GM12878 (cell line): ENCODE results near the gene ADAM21. TPM values are rescaled to one million over a fixed set of nuclear protein-coding genes. Genes with fewer than 3 reads are reported as not detected.
"Not testable (repeated sequence)": the region's sequence is repeated elsewhere in the genome, so short reads cannot be mapped to it uniquely, and the experiment has no call there.

Experiments
- ATAC-seq: fragments of 200-7000 bp; cut with Tn5 transposase; 3 replicates; pipeline ENCODE4 v1.9.1; 2020; ENCODE audit warnings: mild to moderate bottlenecking, moderate library complexity
- BruUV-seq: library from RNA; stranded (reverse); fragments of 400-500 nt; replicated peaks from 2 replicates; lab custom pipeline; 2021; lab: Mats Ljungman, UMichigan
- CTCF ChIA-PET: fragments of 300-600 bp; sonication (Branson Sonifier 250); formaldehyde crosslinking; extraction: SDS; loops from one replicate; lab custom pipeline; 2021; ENCODE audit warnings: inconsistent platforms; lab: Yijun Ruan, JAX
- POLR2A ChIA-PET: fragments of 350-600 bp; formaldehyde crosslinking; extraction: SDS; loops from one replicate; lab custom pipeline; 2021; ENCODE audit warnings: inconsistent platforms; lab: Charles Lee
- RAD21 ChIA-PET: fragments of 300-600 bp; sonication (Branson Sonifier 250); formaldehyde crosslinking; loops from one replicate; lab custom pipeline; 2023; ENCODE audit warnings: antibody characterized with exemption; ENCODE audit not compliant: unreplicated experiment; lab: Charles Lee
- SMC1A ChIA-PET: fragments of 300-600 bp; sonication (Branson Sonifier 250); formaldehyde crosslinking; loops from one replicate; lab custom pipeline; 2023; ENCODE audit not compliant: unreplicated experiment, uncharacterized antibody; lab: Charles Lee
- DNase-seq: peaks from one replicate; pipeline ENCODE4 v3.0.0-alpha.2; 2011; ENCODE audit warnings: low read depth, low spot score
- FAIRE-seq: peaks from 3 replicates; lab custom pipeline; 2011; peaks lifted over from hg19 to GRCh38; lab: Jason Lieb, UNC
- H2AFZ ChIP-seq: 2 replicates; pipeline ENCODE4 v1.6.0; 2011; ENCODE audit warnings: low read depth, low read length, control low read depth; ENCODE audit not compliant: control insufficient read depth
- H3K27ac ChIP-seq: 2 replicates; pipeline ENCODE4 v1.5.1; 2011; ENCODE audit warnings: control low read depth; ENCODE audit not compliant: control insufficient read depth, insufficient read depth
- H3K27me3 ChIP-seq, 2 experiments: replicated peaks in 1 of 2; 2 replicates each; pipeline versions ENCODE4 v1.6.0 to v1.6.1; 2011; ENCODE audit warnings: low read length in 1 of 2; ENCODE audit not compliant: control insufficient read depth in 2 of 2, insufficient read depth in 2 of 2
- H3K36me3 ChIP-seq, 2 experiments: 2 replicates each; pipeline ENCODE4 v1.5.1; 2011; ENCODE audit warnings: low read length in 1 of 2; ENCODE audit not compliant: control insufficient read depth in 2 of 2, insufficient read depth in 2 of 2
- H3K4me1 ChIP-seq: 2 replicates; pipeline ENCODE4 v1.6.1; 2011; ENCODE audit warnings: mild to moderate bottlenecking, low read length, moderate library complexity, mixed read lengths; ENCODE audit not compliant: control insufficient read depth, insufficient read depth
- H3K4me2 ChIP-seq: 2 replicates; pipeline ENCODE4 v1.6.0; 2011; ENCODE audit warnings: control low read depth; ENCODE audit not compliant: control insufficient read depth, insufficient read depth
- H3K4me3 ChIP-seq: fragments of 200-600 bp; sonication (generic); 2 replicates; pipeline ENCODE4 v1.5.1; 2016
- H3K79me2 ChIP-seq: 2 replicates; pipeline ENCODE4 v1.6.0; 2011; ENCODE audit warnings: low read length; ENCODE audit not compliant: control insufficient read depth, insufficient read depth
- H3K9ac ChIP-seq: 2 replicates; pipeline ENCODE4 v1.8.0; 2011; ENCODE audit warnings: low read length, control low read depth, mixed read lengths; ENCODE audit not compliant: control insufficient read depth, insufficient read depth
- H3K9me3 ChIP-seq: replicated peaks from 3 replicates; pipeline ENCODE4 v1.5.1; 2011; ENCODE audit warnings: mild to moderate bottlenecking, low read length; ENCODE audit not compliant: control insufficient read depth, insufficient read depth
- H4K20me1 ChIP-seq: 2 replicates; pipeline ENCODE4 v1.6.0; 2011; ENCODE audit not compliant: control insufficient read depth, insufficient read depth
- BRCA1 ChIP-seq: IDR thresholded peaks from 2 replicates; pipeline ENCODE4 v1.6.1; 2011; ENCODE audit warnings: low read depth, low read length, improper control_type of control experiment
- CHD2 ChIP-seq: IDR thresholded peaks from 2 replicates; pipeline ENCODE4 v1.6.1; 2011; ENCODE audit warnings: low read depth, low read length, improper control_type of control experiment, borderline replicate concordance
- E2F8 ChIP-seq: fragments of 450-650 bp; IDR thresholded peaks from 2 replicates; pipeline ENCODE4 v1.6.1; 2018; ENCODE audit warnings: mild to moderate bottlenecking, low read depth, moderate library complexity; ENCODE audit not compliant: partially characterized antibody
- FOXK2 ChIP-seq: fragments of 450-650 bp; IDR thresholded peaks from 2 replicates; pipeline ENCODE4 v1.6.1; 2017; ENCODE audit warnings: mild to moderate bottlenecking, moderate library complexity
- MLLT1 ChIP-seq: fragments of 450-650 bp; IDR thresholded peaks from 2 replicates; pipeline ENCODE4 v1.6.1; 2016; ENCODE audit warnings: mild to moderate bottlenecking
- RUNX3 ChIP-seq: IDR thresholded peaks from 2 replicates; pipeline ENCODE4 v1.6.1; 2012; ENCODE audit warnings: low read length, inconsistent platforms
- SMAD1 ChIP-seq: fragments of 450-650 bp; IDR thresholded peaks from 2 replicates; pipeline ENCODE4 v1.6.1; 2018; ENCODE audit warnings: mild to moderate bottlenecking, low read depth; ENCODE audit not compliant: partially characterized antibody
- ZNF384 ChIP-seq: IDR thresholded peaks from 2 replicates; pipeline ENCODE4 v1.6.1; 2012; ENCODE audit warnings: low read depth, mild to moderate bottlenecking, low read length, improper control_type of control experiment, borderline replicate concordance
- whole genome bisulfite sequencing: methylation state at CpG from one replicate; pipeline ENCODE4 v1.1.6; 2016; ENCODE audit warnings: low lambda C conversion rate; ENCODE audit not compliant: insufficient replicate concordance, insufficient coverage; ENCODE audit errors: missing lambda C conversion rate; 5-methylcytosine and 5-hydroxymethylcytosine counted together
- in situ Hi-C: fragments of 300-500 bp; cut with MboI; formaldehyde crosslinking; loops from 9 replicates; pipeline ENCODE4 v1.14.3; 2018; ENCODE audit warnings: mixed read lengths
- intact Hi-C: fragments of 100-400 bp; cut with micrococcal nuclease; formaldehyde crosslinking; loops from one replicate; pipeline ENCODE4 v1.14.2; 2022; ENCODE audit not compliant: unreplicated experiment
- polyA plus RNA-seq, 11 experiments: library from polyadenylated mRNA; depleted of rRNA in 4 of 11; unstranded in 6 of 11; stranded (reverse) in 5 of 11; fragments of >200 nt; fragmentation: Nextera tagmentation in 4 of 11; fragmentation: Illumina TruSeq in 1 of 11; extraction: Ambion mirVana in 4 of 11; extraction: Trizol in 1 of 11; gene quantifications; 1 replicate in 1 of 11; 2 replicates in 10 of 11; pipeline versions ENCODE4 v1.2.1 to v1.2.3, GENCODE V29; 2011 to 2016; ENCODE audit warnings: inconsistent platforms in 2 of 11, missing spikeins in 2 of 11, low read depth in 1 of 11
- total RNA-seq, 4 experiments: library from RNA; depleted of rRNA in 3 of 4; stranded (reverse); fragments of >200 nt in 3 of 4; fragmentation: Illumina TruSeq in 1 of 4; extraction: Trizol in 1 of 4; gene quantifications; 2 replicates each; pipeline versions ENCODE4 v1.2.1 to v1.2.3, GENCODE V29; 2013 to 2021

The ADAM21 gene
- total and polyA plus RNA-seq, 10 of the 15 experiments (the other 5 are each of a cell fraction or from before 2014, with no cell fraction given): 0.04 to 0.16 (median 0.13) TPM; not detected in 1

- TF ChIP-seq E2F8: no peak
Measured at GRCh38 chr14:70425354-70425753, 26.6 kb upstream of the ADAM21 start (continued).

- H3K4me2 ChIP-seq, H3K27ac ChIP-seq, H3K79me2 ChIP-seq, RAD21 ChIA-PET, SMC1A ChIA-PET, H3K36me3 ChIP-seq, H3K27me3 ChIP-seq, H3K4me1 ChIP-seq, intact Hi-C loops, H3K9me3 ChIP-seq, H3K4me3 ChIP-seq, H2AFZ ChIP-seq, DNase-seq, BruUV-seq, POLR2A ChIA-PET, H4K20me1 ChIP-seq, ATAC-seq, FAIRE-seq, in situ Hi-C loops, H3K9ac ChIP-seq: not testable (repeated sequence)
- WGBS: 36% methylated on average over 4 of the region's 4 CpGs
- CTCF ChIA-PET: interaction anchor here (0.6 kb wide), 1 partner anchor 510 kb away, joined by 3 read pairs; no protein-coding TSS in a partner anchor
Measured at GRCh38 chr14:70426555-70426954, 25.4 kb upstream of the ADAM21 start.

- no peaks in the 10 kb centered on the region; the same call in 2 of the 3 replicates for H3K9me3 ChIP-seq
- TF ChIP-seq FOXK2 (no peak), MLLT1 (no peak), RUNX3 (no peak), SMAD1 (no peak), CHD2 (no peak), ZNF384 (no peak), BRCA1 (no peak)
Measured at GRCh38 chr14:70436867-70437266, 15.1 kb upstream of the ADAM21 start.

More at GRCh38 chr14:70436867-70437266, 15.1 kb upstream of the ADAM21 start:
- H3K79me2 ChIP-seq: no peaks in the 10 kb centered on the region
- SMC1A ChIA-PET: no interaction called here
- CTCF ChIA-PET: no interaction called here
- no peak overlapping the region for H3K27ac ChIP-seq
- POLR2A ChIA-PET: no interaction called here
- ATAC-seq (no peak), DNase-seq (no peak), FAIRE-seq (no peak)
- H3K4me2 ChIP-seq: no peak overlapping the region
- RAD21 ChIA-PET: no interaction called here
- H4K20me1 ChIP-seq: no peaks in the 10 kb centered on the region
- H3K4me3 ChIP-seq: no peak overlapping the region
- 0% methylated on average over 4 of the region's 4 CpGs for WGBS
- no peak overlapping the region for H2AFZ ChIP-seq
- no peaks in the 10 kb centered on the region for H3K36me3 ChIP-seq
- in situ Hi-C loops (no loop called here), intact Hi-C loops (no loop called here)
- no TSS peak for BruUV-seq
- no peak overlapping the region for H3K9ac ChIP-seq
- H3K4me1 ChIP-seq: no peaks in the 10 kb centered on the region
- H3K27me3 ChIP-seq: no peaks in the 10 kb centered on the region
